Lung (tissue), 12 donors: Measurements from ENCODE around the gene SMG7. TPM values are rescaled to one million over a fixed set of nuclear protein-coding genes. Genes with fewer than 3 reads are reported as not detected.

Experiments used
- ATAC-seq: fragments of 200-7000 bp; cut with Tn5 transposase; one replicate; pipeline ENCODE4 v1.9.1; 2020; ENCODE audit warnings: moderate number of reproducible peaks; ENCODE audit not compliant: insufficient read depth, low FRiP score
- DNase-seq, 3 donors: peaks; one replicate each; pipeline ENCODE4 v3.0.0-alpha.2; 2013 to 2017
- H3K27ac ChIP-seq, 2 donors: one replicate each; pipeline ENCODE4 v1.5.1; 2013; ENCODE audit warnings: mild to moderate bottlenecking in 2 of 2, moderate library complexity in 2 of 2, control low read depth in 1 of 2, inconsistent platforms in 1 of 2, low read depth in 1 of 2, low read length in 1 of 2
- H3K27me3 ChIP-seq, 3 donors: one replicate each; pipeline ENCODE4 v1.5.1; 2013; ENCODE audit warnings: low read length in 2 of 3; ENCODE audit not compliant: control insufficient read depth in 3 of 3, insufficient read depth in 3 of 3
- H3K36me3 ChIP-seq, 4 donors: one replicate each; pipeline ENCODE4 v1.5.1; 2013; ENCODE audit warnings: low read length in 4 of 4, mild to moderate bottlenecking in 1 of 4, moderate library complexity in 1 of 4; ENCODE audit not compliant: control insufficient read depth in 4 of 4, insufficient read depth in 4 of 4
- H3K4me1 ChIP-seq, 5 donors: one replicate each; pipeline ENCODE4 v1.5.1; 2013; ENCODE audit warnings: low read length in 5 of 5, mild to moderate bottlenecking in 2 of 5, moderate library complexity in 1 of 5; ENCODE audit not compliant: control insufficient read depth in 5 of 5, insufficient read depth in 5 of 5
- H3K4me3 ChIP-seq: one replicate; pipeline ENCODE4 v1.5.1; 2013; ENCODE audit warnings: mild to moderate bottlenecking, control low read depth, moderate library complexity
- H3K9ac ChIP-seq, 2 donors: one replicate each; pipeline ENCODE4 v1.5.1; 2013; ENCODE audit warnings: low read length in 2 of 2, control low read depth in 1 of 2; ENCODE audit not compliant: insufficient read depth in 1 of 2
- H3K9me3 ChIP-seq, 4 donors: one replicate each; pipeline ENCODE4 v1.5.1; 2013; ENCODE audit warnings: low read length in 3 of 4, mild to moderate bottlenecking in 1 of 4, moderate library complexity in 1 of 4; ENCODE audit not compliant: control insufficient read depth in 4 of 4, insufficient read depth in 3 of 4
- CTCF ChIP-seq: IDR thresholded peaks from 2 replicates; pipeline ENCODE4 v1.5.1; 2012; ENCODE audit warnings: mild to moderate bottlenecking; ENCODE audit errors: control extremely low read depth, extremely low read depth
- WGBS, 2 donors: extraction: QIAGEN DNeasy Blood & Tissue Kit; methylation state at CpG; one replicate each; pipeline ENCODE4 v1.1.7; 2013; 5-methylcytosine and 5-hydroxymethylcytosine counted together
- polyA plus RNA-seq, 2 donors: library from polyadenylated mRNA; stranded (reverse); fragments of 200-250 nt; gene quantifications; one replicate each; pipeline ENCODE4 v1.2.1, GENCODE V29; 2013
- total RNA-seq, 2 donors: library from RNA; depleted of rRNA in 1 of 2; stranded (reverse); fragments of >200 nt in 1 of 2; gene quantifications; one replicate each; pipeline ENCODE4 v1.2.1, GENCODE V29; 2014 to 2021
- donor health status: control.
- donor health status: control.
- donor health status: Bipolar disorder and iron deficiency.
- donor health status: healthy.
- donor health status: DM: yes; HTN: yes; CAD: no.

The SMG7 gene
- total and polyA plus RNA-seq, 4 donors, result 17.4 to 86.6 (median 45.6) TPM

- H3K36me3 ChIP-seq, result no peaks in the 10 kb centered on the region
- 77 to 86% methylated on average over 4 of the region's 4 CpGs for WGBS, 2 donors
Observed at GRCh38 chr1:183570451-183570850, 98.2 kb downstream of the SMG7 start.

GRCh38 chr1:183571678-183572268, 99.5 kb downstream of the SMG7 start:
- 92 to 94% methylated on average over 4 of the region's 4 CpGs for WGBS, 2 donors
- DNase-seq (no peak), ATAC-seq (no peak)
- H3K9ac ChIP-seq, result no peak overlapping the region
- H3K36me3 ChIP-seq, result no peaks in the 10 kb centered on the region
- no peaks in the 10 kb centered on the region for H3K27me3 ChIP-seq
- H3K27ac ChIP-seq, result no peak overlapping the region
- H3K4me3 ChIP-seq, result no peak overlapping the region
- H3K4me1 ChIP-seq, result peaks cover 0 to 3% (median 0%) of the 10 kb centered on the region in 5 donors
- TF ChIP-seq CTCF, result no peak
- no peaks in the 10 kb centered on the region for H3K9me3 ChIP-seq

More at GRCh38 chr1:183570451-183570850, 98.2 kb downstream of the SMG7 start:
- Histone ChIP-seq H3K27me3 (no peaks in the 10 kb centered on the region), H3K9ac (no peak overlapping the region), H3K4me1 (peaks cover 0 to 3% (median 0%) of the 10 kb centered on the region in 5 donors), H3K9me3 (no peaks in the 10 kb centered on the region), H3K27ac (no peak overlapping the region), H3K4me3 (no peak overlapping the region)
- DNase-seq (no peak), ATAC-seq (no peak)
- TF ChIP-seq CTCF, result no peak

GRCh38 chr1:183572721-183573120, 100.4 kb downstream of the SMG7 start:
- Histone ChIP-seq H3K4me1 (peaks cover 0 to 3% (median 0%) of the 10 kb centered on the region in 5 donors), H3K36me3 (no peaks in the 10 kb centered on the region), H3K4me3 (no peak overlapping the region), H3K9me3 (no peaks in the 10 kb centered on the region), H3K27ac (no peak overlapping the region), H3K27me3 (no peaks in the 10 kb centered on the region), H3K9ac (no peak overlapping the region)
- no peak for ATAC-seq
- TF ChIP-seq CTCF, result no peak
- 88% methylated on average over 1 of the region's 1 CpG for WGBS, 2 donors
- DNase-seq, result no peak

GRCh38 chr1:183575606-183576005, 103.3 kb downstream of the SMG7 start:
- Histone ChIP-seq H3K27ac (no peak overlapping the region), H3K9ac (no peak overlapping the region), H3K27me3 (no peaks in the 10 kb centered on the region), H3K9me3 (no peaks in the 10 kb centered on the region), H3K36me3 (no peaks in the 10 kb centered on the region), H3K4me1 (peaks cover 0 to 4% (median 0%) of the 10 kb centered on the region in 5 donors), H3K4me3 (no peak overlapping the region)
- TF ChIP-seq CTCF, result no peak
- ATAC-seq (no peak), DNase-seq (no peak)
- 90 to 92% methylated on average over 5 of the region's 5 CpGs for WGBS, 2 donors
